ENCODE measurements around the gene CAB39L.

GRCh38 chr13:49452725-49453457 is 9.0 kb upstream of the CAB39L start:
- TF ChIP-seq POLR2A (IDR thresholded peaks at IDR 0.05; ENCODE audit: low read depth, low read length) (no peak), TAF1 (IDR thresholded peaks at IDR 0.05; ENCODE audit: low read depth, low read length) (no peak), POLR2AphosphoS5 (IDR thresholded peaks at IDR 0.05; ENCODE audit: low read depth, low read length) (no peak), SPI1 (IDR thresholded peaks at IDR 0.05; ENCODE audit: low read depth, low read length) (no peak), POU2F2 (IDR thresholded peaks at IDR 0.05; ENCODE audit: low read depth, low read length) (no peak)
